ENCODE measurements around the gene IMMP2L.

DNA sequence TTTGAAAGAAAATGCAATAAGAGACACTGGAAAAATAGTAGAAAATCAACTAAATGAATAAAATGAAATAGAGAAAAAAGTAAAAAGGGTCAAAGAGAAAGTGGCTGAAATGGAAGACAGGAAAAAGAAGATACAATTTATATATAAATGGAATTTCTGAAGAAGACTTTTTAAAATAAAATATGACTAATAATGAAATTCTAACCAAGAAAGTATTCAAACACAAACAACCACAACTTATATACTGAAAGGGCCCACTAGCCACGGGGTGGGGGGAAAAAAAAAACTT lies 232.1 kb downstream of the IMMP2L start:
- TF ChIP-seq, protein P1, sequence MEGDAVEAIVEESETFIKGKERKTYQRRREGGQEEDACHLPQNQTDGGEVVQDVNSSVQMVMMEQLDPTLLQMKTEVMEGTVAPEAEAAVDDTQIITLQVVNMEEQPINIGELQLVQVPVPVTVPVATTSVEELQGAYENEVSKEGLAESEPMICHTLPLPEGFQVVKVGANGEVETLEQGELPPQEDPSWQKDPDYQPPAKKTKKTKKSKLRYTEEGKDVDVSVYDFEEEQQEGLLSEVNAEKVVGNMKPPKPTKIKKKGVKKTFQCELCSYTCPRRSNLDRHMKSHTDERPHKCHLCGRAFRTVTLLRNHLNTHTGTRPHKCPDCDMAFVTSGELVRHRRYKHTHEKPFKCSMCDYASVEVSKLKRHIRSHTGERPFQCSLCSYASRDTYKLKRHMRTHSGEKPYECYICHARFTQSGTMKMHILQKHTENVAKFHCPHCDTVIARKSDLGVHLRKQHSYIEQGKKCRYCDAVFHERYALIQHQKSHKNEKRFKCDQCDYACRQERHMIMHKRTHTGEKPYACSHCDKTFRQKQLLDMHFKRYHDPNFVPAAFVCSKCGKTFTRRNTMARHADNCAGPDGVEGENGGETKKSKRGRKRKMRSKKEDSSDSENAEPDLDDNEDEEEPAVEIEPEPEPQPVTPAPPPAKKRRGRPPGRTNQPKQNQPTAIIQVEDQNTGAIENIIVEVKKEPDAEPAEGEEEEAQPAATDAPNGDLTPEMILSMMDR (IDR thresholded peaks at IDR 0.05; ENCODE audit: extremely low read depth in 1 of 2, insufficient read depth in 1 of 2, low read depth in 1 of 2, low read length in 2 of 2), result no peak
- TF ChIP-seq GATA2 (IDR thresholded peaks at IDR 0.05; ENCODE audit: insufficient read depth, insufficient read length, low read depth, low read length) (no peak), MYC (IDR thresholded peaks at IDR 0.05; ENCODE audit: low read depth, low read length) (no peak), POLR2A (IDR thresholded peaks at IDR 0.05; ENCODE audit: low read depth, low read length) (no peak)
